ENCODE results near the gene SPTAN1.
A peak's percentile ranks its signal among the peaks of the same experiment; 100 is the strongest.

Gene SPTAN1

DNA sequence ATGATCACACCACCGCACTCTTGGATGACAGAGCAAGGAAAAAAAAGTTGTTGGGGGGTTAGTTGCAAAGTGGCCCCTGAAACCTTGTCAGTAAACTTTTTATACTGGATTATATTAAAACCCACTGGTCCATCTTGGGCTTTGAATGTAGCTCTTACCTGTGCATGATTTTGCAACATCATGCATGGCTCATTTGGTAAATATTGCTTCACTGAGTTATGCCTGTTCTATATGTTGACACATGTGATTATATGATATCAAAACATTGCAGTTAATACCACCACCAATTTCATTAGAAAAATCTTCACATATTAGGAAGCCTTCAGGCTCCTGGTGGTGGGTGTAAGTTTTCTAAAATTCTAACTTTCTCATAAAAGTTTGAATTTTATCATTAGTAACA is 62.3 kb downstream of the SPTAN1 start:
- no peak overlapping the region for H3K4me3 ChIP-seq (ENCODE audit: low read depth, low read length)
- TF ChIP-seq, protein P1, sequence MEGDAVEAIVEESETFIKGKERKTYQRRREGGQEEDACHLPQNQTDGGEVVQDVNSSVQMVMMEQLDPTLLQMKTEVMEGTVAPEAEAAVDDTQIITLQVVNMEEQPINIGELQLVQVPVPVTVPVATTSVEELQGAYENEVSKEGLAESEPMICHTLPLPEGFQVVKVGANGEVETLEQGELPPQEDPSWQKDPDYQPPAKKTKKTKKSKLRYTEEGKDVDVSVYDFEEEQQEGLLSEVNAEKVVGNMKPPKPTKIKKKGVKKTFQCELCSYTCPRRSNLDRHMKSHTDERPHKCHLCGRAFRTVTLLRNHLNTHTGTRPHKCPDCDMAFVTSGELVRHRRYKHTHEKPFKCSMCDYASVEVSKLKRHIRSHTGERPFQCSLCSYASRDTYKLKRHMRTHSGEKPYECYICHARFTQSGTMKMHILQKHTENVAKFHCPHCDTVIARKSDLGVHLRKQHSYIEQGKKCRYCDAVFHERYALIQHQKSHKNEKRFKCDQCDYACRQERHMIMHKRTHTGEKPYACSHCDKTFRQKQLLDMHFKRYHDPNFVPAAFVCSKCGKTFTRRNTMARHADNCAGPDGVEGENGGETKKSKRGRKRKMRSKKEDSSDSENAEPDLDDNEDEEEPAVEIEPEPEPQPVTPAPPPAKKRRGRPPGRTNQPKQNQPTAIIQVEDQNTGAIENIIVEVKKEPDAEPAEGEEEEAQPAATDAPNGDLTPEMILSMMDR (IDR thresholded peaks at IDR 0.05; ENCODE audit: control insufficient read depth, extremely low read depth, insufficient read depth) = no peak
- no peak for DNase-seq (ENCODE audit: low read depth)

DNA sequence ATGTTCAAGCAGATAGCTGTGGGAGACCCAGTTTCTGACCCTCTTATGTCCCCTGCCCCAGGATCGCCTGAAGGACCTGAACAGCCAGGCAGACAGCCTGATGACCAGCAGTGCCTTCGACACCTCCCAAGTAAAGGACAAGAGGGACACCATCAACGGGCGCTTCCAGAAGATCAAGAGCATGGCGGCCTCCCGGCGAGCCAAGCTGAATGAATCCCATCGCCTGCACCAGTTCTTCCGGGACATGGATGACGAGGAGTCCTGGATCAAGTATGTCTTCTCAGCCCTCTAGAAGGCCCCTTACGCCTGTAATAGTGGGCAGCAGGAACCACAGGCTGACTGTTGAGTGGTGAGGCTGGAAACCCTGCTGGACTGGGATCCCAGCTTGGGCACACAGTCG is 63.2 kb downstream of the SPTAN1 start:
- no peak overlapping the region for H3K4me3 ChIP-seq (ENCODE audit: low read depth, low read length)
- no peak for DNase-seq (ENCODE audit: low read depth)
- TF ChIP-seq, protein P1 (IDR thresholded peaks at IDR 0.05; ENCODE audit: control insufficient read depth, extremely low read depth, insufficient read depth) = no peak

DNA sequence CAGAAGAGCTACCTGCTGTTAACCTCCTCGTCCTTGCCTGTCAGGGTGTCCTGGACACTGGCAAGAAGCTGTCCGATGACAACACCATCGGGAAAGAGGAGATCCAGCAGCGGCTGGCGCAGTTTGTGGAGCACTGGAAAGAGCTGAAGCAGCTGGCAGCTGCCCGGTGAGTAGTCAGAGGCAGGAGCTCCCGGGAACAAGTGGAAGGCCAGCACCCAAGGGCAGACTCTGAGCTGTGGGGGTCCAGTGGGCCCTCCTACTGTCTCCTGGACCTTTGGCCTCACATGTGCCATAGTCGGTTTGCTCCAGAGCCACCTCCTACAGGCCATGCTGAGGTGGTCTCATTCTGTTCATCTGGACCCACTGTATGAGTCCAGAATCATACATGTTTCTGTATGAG is 65.6 kb downstream of the SPTAN1 start:
- H3K4me3 ChIP-seq (ENCODE audit: low read depth, low read length) = no peak overlapping the region
- TF ChIP-seq, protein P1 (IDR thresholded peaks at IDR 0.05; ENCODE audit: control insufficient read depth, extremely low read depth, insufficient read depth) = no peak

DNA sequence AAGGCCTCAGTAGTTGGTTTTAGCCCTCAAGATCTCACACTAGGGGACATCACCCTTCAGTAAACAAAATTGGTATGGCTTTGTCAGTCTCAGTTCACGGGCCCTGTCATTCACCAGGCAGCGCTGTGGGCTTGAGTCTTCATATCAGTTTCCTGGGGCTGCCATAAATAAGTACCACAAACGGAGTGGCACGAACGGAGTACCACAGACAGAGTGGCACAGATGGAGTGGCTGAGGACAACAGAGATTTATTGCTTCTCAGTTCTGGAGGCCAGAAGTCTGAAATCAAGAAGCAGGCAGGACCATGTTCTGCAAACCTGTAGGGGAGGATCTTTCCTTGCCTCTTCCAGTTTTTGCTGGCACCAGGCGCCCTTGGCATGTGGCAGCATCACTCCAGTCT is 66.7 kb downstream of the SPTAN1 start:
- DNase-seq (ENCODE audit: low read depth) = no peak
- no peak overlapping the region for H3K4me3 ChIP-seq (ENCODE audit: low read depth, low read length)
- TF ChIP-seq, protein P1 (IDR thresholded peaks at IDR 0.05; ENCODE audit: control insufficient read depth, extremely low read depth, insufficient read depth) = no peak

More for the DNA sequence above, 65.6 kb downstream of the SPTAN1 start:
- no peak for DNase-seq (ENCODE audit: low read depth)

DNA sequence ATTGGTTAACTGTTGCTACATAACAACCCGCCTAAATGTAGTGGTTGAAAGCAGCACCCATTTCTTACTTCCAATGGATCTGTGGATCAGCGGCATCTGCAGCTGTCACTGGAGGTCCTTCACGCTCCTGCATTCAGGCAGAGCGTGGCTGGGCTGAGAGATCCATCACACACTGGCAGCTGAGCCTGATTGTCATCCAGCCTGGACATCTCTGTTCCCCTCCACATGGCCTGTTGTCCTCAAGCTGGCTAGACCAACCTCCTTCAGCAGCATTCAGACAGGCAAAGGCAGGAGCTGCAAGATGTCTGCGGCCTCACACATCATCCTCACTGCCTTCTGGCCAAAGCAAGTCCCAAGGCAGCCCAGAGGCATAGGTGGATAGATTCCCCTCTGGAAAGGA is 67.4 kb downstream of the SPTAN1 start:
- H3K4me3 ChIP-seq (ENCODE audit: low read depth, low read length) = no peak overlapping the region
- no peak for DNase-seq (ENCODE audit: low read depth)
- TF ChIP-seq, protein P1 (IDR thresholded peaks at IDR 0.05; ENCODE audit: control insufficient read depth, extremely low read depth, insufficient read depth) = no peak

DNA sequence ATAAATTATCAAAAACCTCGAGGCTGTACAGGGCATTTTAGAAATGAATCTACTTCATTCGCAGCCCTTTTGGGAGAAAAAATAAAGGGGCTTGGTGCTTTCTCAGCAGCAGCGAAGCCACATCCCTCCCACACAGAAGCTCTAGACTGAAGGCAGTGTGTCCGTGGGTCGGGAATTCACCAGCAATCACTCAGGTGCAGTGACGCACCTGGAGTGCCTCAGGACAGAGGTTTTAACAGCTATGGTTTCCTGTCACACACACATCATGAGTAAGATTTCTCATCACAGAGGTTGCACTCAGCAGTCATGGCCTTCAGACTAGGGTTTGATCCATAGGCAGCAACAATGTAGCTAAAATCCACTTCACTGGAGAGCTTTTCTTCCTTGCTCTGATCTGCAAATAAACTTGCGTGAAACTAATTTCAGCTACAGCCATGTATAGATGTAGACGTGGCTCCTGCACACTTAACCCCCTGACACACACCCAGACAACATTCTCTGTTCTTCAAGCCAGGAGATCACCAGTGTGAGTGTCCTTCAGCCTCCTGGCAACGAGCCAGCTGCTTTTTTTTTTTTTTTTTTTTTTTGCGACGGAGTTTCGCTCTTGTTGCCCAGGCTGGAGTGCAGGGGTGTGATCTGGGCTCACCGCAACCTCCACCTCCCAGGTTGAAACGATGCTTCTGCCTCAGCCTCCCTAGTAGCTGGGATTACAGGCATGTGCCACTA is 69.5 kb downstream of the SPTAN1 start:
- no peak for DNase-seq (ENCODE audit: low read depth)
- no peak overlapping the region for H3K4me3 ChIP-seq (ENCODE audit: low read depth, low read length)
- TF ChIP-seq, protein P1 (IDR thresholded peaks at IDR 0.05; ENCODE audit: control insufficient read depth, extremely low read depth, insufficient read depth) = no peak

DNA sequence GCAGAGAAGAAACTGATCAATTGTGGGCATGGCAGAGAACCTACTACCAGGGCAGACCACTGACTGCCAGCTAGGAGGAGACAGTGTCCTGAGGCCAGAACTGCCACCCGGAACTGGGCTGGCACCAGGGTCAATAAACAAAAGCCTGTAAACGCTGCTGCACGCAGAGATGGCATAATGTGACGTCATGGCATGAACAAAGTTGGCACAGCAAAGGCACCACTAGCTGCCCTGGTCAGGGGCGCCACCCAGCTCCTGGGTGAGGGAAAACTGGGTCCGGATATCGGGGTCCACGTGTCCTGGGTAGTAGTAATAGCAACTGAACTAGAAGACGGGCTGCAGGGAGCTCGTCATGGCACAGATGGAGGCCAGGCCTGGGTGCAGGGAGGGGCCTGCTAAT is 72.2 kb downstream of the SPTAN1 start:
- no peak overlapping the region for H3K4me3 ChIP-seq (ENCODE audit: low read depth, low read length)
- DNase-seq (ENCODE audit: low read depth) = peak; percentile 76
- TF ChIP-seq, protein P1 (IDR thresholded peaks at IDR 0.05; ENCODE audit: control insufficient read depth, extremely low read depth, insufficient read depth) = 0 out of 2 replicates have a peak, but pooled peaks have one; percentile 23

Measured in LNCaP clone FGC (cell line).